CD4-positive, alpha-beta T cell treated with Interleukin-6 for 4 hours (primary cell): ENCODE data around the gene ENTPD6.

Experiments used
- DNase-seq: peaks from one replicate; pipeline ENCODE4 v3.0.0-alpha.2; 2020; ENCODE audit warnings: mixed read lengths

The ENTPD6 gene

GRCh38 chr20:25259358-25259757, 63.8 kb downstream of the ENTPD6 start:
- no peak for DNase-seq

GRCh38 chr20:25259788-25260254, 64.3 kb downstream of the ENTPD6 start:
- peak; percentile 41 for DNase-seq

DNA sequence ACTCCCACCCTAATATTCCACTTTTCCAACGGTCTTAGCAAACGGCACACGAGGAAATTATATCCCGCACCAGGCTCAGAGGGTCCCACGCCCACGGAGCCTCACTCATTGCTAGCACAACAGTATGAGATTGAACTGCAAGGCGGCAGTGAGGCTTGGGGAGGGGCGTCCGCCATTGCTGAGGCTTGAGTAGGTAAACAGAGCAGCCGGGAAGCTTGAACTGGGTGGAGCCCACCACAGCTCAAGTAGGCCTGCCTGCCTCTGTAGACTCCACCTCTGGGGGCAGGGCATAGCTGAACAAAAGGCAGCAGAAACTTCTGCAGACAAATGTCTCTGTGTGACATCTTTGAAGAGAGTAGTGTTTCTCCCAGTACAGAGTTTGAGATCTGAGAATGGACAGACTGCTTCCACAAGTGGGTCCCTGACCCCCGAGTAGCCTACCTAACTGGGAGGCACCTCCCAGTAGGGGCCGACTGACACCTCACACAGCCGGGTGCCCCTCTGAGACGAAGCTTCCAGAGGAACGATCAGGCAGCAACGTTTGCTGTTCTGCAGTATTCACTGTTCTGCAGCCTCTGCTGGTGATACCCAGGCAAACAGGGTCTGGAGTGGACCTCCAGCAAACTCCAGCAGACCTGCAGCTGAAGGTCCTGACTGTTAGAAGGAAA, 65.4 kb downstream of the ENTPD6 start:
- DNase-seq, result peak; percentile 30

GRCh38 chr20:25269057-25269832, 73.7 kb downstream of the ENTPD6 start:
- no peak for DNase-seq

- DNase-seq, result no peak
These were observed 74.3 kb downstream of the ENTPD6 start for GRCh38 chr20:25269833-25270170.

GRCh38 chr20:25270829-25271251, 75.3 kb downstream of the ENTPD6 start:
- no peak for DNase-seq

GRCh38 chr20:25271486-25272222, 76.1 kb downstream of the ENTPD6 start:
- DNase-seq, result no peak

DNA sequence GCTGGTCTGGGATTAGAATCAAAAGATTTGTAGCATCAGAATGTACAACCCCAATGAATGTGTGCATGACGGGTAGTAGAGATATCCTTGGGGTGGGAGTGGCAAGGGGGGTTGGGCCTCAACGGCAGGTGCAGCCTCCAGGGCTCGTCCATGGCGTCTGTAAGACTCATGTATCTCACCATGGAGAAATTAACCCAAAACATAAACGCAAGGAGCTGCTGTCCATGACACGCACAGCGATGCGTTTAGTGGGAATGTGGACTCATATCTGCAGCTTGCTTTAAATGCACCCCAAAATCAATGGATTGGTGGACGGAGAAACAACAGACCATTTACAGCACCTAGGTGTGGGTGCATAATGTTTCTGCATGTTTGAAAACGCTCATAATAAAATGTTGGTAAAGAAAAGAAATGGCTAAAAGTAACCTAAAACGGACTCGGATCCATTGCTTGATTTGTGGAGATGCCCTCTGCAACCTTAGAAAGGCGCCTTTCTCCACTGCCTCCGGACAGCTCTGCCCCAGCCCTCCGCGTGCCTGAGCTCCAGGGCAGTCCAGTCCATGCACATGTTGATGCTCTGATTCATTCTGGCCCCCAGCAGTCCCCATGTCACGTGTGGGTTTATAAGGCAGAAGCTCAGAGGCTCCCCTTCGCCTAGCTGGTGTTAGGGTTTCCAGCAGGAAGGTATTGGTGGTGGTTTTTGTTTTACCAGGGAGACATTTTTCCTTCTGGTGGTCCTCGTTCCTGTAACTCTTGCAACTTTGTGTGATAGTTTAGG, 76.9 kb downstream of the ENTPD6 start:
- DNase-seq, result no peak

DNA sequence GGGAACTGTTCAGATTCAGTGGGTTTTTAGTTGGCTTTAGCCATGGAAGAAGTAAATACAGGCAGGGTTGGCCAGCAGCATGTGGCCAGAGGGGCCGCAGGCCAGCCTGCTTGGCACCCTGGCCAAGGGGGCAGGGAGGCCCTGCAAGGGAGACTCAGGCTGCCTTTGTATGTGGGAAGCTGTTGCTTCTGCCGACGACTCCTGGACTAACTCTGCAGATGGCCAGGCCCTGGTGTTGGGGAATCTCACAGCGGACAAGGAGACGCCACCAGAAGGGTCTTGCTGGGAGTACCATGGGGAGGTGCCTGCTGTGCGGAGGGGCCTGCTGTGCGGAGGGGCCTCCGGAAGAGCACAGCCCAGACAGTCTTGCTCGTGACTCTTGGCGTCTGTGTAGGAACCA, 77.5 kb downstream of the ENTPD6 start:
- no peak for DNase-seq

DNA sequence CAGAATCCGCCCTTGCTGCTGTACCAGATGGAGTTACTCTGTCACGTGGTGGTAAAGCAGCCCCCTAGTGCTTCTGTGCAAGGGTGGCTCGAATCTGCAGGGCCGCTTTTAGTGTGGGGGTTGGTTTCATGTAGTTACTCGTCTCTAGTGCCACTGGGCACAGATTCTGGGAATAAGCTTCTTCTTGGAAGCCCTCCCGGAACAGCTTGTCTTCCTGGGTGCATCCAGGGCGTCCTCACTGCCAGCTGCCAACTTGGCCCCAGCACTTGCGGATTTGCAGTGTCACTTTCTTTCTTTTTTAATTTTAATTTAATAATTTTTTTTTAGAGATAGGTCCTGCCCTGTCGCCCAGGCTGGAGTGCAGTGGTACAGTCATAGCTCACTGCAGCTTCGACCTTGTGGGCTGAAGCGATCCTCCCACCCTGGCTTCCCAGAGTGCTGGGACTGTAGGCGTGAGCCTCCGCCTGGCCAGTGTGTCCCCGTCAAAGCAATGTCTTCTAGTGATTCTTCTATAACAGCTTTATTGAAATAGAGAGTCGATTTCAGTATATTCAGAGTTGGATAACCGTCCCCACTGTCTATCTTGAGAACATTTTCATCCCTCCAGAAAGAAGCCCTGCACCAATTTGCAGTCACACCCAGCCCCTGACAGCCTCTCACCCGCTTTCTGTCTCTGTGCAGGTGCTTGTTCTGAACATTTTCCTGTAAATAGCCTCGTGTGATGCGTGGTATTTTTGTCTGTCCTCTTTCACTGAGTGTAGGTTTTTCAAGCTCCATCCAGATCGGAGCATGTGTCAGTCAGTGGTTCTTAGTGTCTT, 78.2 kb downstream of the ENTPD6 start:
- DNase-seq, result no peak

DNA sequence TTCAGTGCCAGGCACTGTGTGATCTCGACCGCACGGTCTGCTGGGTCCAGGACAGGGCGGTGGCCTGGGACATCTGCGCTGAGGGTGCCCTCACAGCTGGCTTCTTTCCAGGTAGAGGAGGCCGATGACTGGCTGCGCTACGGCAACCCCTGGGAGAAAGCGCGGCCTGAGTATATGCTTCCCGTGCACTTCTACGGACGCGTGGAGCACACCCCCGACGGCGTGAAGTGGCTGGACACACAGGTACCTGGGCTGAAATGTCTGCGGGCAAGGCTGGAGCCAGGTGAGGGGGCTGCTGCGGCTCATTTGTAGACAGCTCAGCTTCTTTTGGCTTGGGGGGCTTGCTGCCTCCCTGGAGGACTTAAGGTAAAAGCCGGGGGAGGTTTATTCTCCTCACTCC, 79.0 kb downstream of the ENTPD6 start:
- DNase-seq, result no peak

DNA sequence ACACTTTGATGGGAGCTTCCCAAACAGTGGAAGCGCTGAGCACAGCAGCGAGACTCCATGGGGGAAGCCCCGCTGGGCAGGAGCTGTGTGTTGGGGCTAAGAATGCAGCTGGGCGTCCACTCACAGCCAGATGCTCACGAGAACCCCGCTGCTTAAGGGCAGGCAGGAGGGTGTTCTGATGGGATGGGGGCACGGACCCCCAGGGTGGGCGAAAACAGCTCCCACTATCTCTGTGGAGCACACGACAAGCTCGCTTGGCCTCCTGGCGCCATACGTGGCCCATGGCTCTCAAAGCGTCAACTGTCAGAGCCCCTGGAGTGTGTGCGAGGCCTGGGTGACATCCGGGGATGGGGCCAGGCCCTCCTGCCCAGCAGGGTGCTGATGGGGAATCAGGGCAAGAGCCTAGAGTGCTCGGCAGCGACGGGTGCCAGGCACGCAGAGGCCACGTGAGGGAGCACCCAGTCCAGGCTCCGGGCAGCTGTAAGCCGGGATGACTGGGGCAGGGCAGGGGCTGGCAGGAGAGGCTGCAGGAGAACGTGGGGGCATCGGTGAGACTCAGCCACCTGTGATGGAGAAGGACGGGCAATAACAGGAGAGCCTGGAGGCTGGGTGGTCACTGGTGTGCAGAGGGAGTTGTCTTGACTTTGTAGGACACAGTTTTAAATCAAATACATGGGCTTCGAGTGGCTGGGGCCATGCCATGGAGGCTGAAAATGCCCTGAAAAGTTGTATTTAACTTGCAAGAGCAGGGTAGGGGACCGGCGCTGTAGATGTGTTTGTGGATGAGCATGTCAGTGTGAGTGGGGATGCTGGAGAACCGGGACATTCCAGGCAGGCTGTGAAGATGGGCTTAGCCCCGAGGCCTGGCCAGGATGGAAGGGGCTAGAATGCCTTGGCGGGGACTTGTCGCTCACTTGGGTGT, 79.6 kb downstream of the ENTPD6 start:
- DNase-seq, result no peak

GRCh38 chr20:25275813-25276532, 80.5 kb downstream of the ENTPD6 start:
- DNase-seq, result no peak
